ENCODE results near the gene LAMP5.

Gene LAMP5

GRCh38 chr20:9476174-9476573 is 38.2 kb upstream of the LAMP5 start:
- no CpG with 5 or more reads among the region's 4 CpGs for WGBS (ENCODE audit: extremely low coverage, insufficient coverage, insufficient read length)
- H3K9ac ChIP-seq (ENCODE audit: low read length), result no peak overlapping the region
- DNase-seq, result no peak
- no peak overlapping the region for H2BK5ac ChIP-seq (ENCODE audit: low read depth, low read length, poor library complexity)
- H3K79me1 ChIP-seq (ENCODE audit: low read length), result no peaks in the 10 kb centered on the region
- H4K12ac ChIP-seq (ENCODE audit: low read depth, low read length), result no peak overlapping the region
- H3K14ac ChIP-seq (ENCODE audit: low read length), result no peak overlapping the region
- H3K27me3 ChIP-seq (ENCODE audit: insufficient read depth, low read length), result no peaks in the 10 kb centered on the region
- H4K8ac ChIP-seq (ENCODE audit: low read depth, low read length), result no peak overlapping the region
- H3K27ac ChIP-seq (ENCODE audit: low read depth, low read length), result no peak overlapping the region
- H3K4me3 ChIP-seq (ENCODE audit: low read depth, low read length), result no peak overlapping the region
- no peak overlapping the region for H4K91ac ChIP-seq (ENCODE audit: low read depth, low read length)
- H3K9me3 ChIP-seq (ENCODE audit: insufficient read depth, low read depth, low read length), result no peaks in the 10 kb centered on the region
- H3K36me3 ChIP-seq (ENCODE audit: control insufficient read depth in 1 of 2, insufficient read depth in 2 of 2, low read length in 2 of 2), result no peaks in the 10 kb centered on the region
- H2AK5ac ChIP-seq (ENCODE audit: low read length), result no peak overlapping the region
- no peak overlapping the region for H2BK120ac ChIP-seq (ENCODE audit: insufficient read depth, low read length, poor library complexity)
- H3K4me2 ChIP-seq (ENCODE audit: low read length), result no peak overlapping the region
- no peak overlapping the region for H3K23ac ChIP-seq (ENCODE audit: low read length)
- H3K18ac ChIP-seq (ENCODE audit: low read length), result no peak overlapping the region
- H3K4ac ChIP-seq (ENCODE audit: low read depth, low read length), result no peak overlapping the region
- H2AFZ ChIP-seq (ENCODE audit: insufficient read depth, low read length, poor library complexity), result no peak overlapping the region
- no peaks in the 10 kb centered on the region for H3K4me1 ChIP-seq (ENCODE audit: control insufficient read depth in 1 of 2, insufficient read depth in 2 of 2, low read length in 2 of 2)
- no peak overlapping the region for H2BK12ac ChIP-seq (ENCODE audit: low read length)
- H3K79me2 ChIP-seq (ENCODE audit: control insufficient read depth, insufficient read depth, low read length, poor library complexity), result no peaks in the 10 kb centered on the region

- no peak overlapping the region for H3K27ac ChIP-seq (ENCODE audit: low read depth, low read length)
- no peaks in the 10 kb centered on the region for H3K79me2 ChIP-seq (ENCODE audit: control insufficient read depth, insufficient read depth, low read length, poor library complexity)
- H3K4ac ChIP-seq (ENCODE audit: low read depth, low read length), result no peak overlapping the region
- H4K8ac ChIP-seq (ENCODE audit: low read depth, low read length), result no peak overlapping the region
- DNase-seq, result no peak
- H3K23ac ChIP-seq (ENCODE audit: low read length), result no peak overlapping the region
- no peaks in the 10 kb centered on the region for H3K36me3 ChIP-seq (ENCODE audit: control insufficient read depth in 1 of 2, insufficient read depth in 2 of 2, low read length in 2 of 2)
- H3K27me3 ChIP-seq (ENCODE audit: insufficient read depth, low read length), result no peaks in the 10 kb centered on the region
- no CpG with 5 or more reads among the region's 7 CpGs for WGBS (ENCODE audit: extremely low coverage, insufficient coverage, insufficient read length)
- no peak overlapping the region for H3K14ac ChIP-seq (ENCODE audit: low read length)
- no peaks in the 10 kb centered on the region for H3K4me1 ChIP-seq (ENCODE audit: control insufficient read depth in 1 of 2, insufficient read depth in 2 of 2, low read length in 2 of 2)
- no peak overlapping the region for H2BK12ac ChIP-seq (ENCODE audit: low read length)
- H4K91ac ChIP-seq (ENCODE audit: low read depth, low read length), result no peak overlapping the region
- no peak overlapping the region for H3K4me3 ChIP-seq (ENCODE audit: low read depth, low read length)
- no peak overlapping the region for H4K12ac ChIP-seq (ENCODE audit: low read depth, low read length)
- no peak overlapping the region for H3K4me2 ChIP-seq (ENCODE audit: low read length)
- H2AFZ ChIP-seq (ENCODE audit: insufficient read depth, low read length, poor library complexity), result no peak overlapping the region
- no peaks in the 10 kb centered on the region for H3K79me1 ChIP-seq (ENCODE audit: low read length)
- H3K9ac ChIP-seq (ENCODE audit: low read length), result no peak overlapping the region
- H3K18ac ChIP-seq (ENCODE audit: low read length), result no peak overlapping the region
- no peak overlapping the region for H2BK120ac ChIP-seq (ENCODE audit: insufficient read depth, low read length, poor library complexity)
- H2BK5ac ChIP-seq (ENCODE audit: low read depth, low read length, poor library complexity), result no peak overlapping the region
- H3K9me3 ChIP-seq (ENCODE audit: insufficient read depth, low read depth, low read length), result no peaks in the 10 kb centered on the region
- H2AK5ac ChIP-seq (ENCODE audit: low read length), result no peak overlapping the region
Observed at GRCh38 chr20:9476637-9477036, 37.8 kb upstream of the LAMP5 start.

DNA sequence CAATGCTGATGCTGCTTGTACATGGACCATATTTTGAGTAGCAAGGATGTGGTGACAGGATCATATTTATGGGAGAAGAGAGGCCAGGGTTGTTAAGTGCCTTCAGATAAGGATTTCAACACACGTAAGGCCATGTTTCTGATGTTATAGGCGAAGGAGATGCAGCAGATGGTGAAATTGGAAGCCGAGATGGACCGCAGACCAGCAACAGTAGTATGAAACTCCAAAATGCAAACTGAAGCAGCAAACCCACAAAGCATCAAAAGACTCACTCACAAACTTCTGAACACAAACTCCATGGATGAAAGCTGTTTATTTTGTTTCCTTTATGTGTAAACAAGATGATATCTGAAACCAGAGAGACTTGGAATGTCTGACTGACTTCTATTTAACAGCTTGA is 35.6 kb upstream of the LAMP5 start:
- WGBS (ENCODE audit: extremely low coverage, insufficient coverage, insufficient read length), result no CpG with 5 or more reads among the region's 4 CpGs
- Histone ChIP-seq H3K4me1 (ENCODE audit: control insufficient read depth in 1 of 2, insufficient read depth in 2 of 2, low read length in 2 of 2) (no peaks in the 10 kb centered on the region), H4K12ac (ENCODE audit: low read depth, low read length) (no peak overlapping the region), H3K27ac (ENCODE audit: low read depth, low read length) (no peak overlapping the region), H3K4me2 (ENCODE audit: low read length) (no peak overlapping the region), H3K79me1 (ENCODE audit: low read length) (no peaks in the 10 kb centered on the region), H3K4ac (ENCODE audit: low read depth, low read length) (no peak overlapping the region), H3K9me3 (ENCODE audit: insufficient read depth, low read depth, low read length) (no peaks in the 10 kb centered on the region), H3K36me3 (ENCODE audit: control insufficient read depth in 1 of 2, insufficient read depth in 2 of 2, low read length in 2 of 2) (no peaks in the 10 kb centered on the region), H2BK12ac (ENCODE audit: low read length) (no peak overlapping the region), H2AK5ac (ENCODE audit: low read length) (no peak overlapping the region), H3K79me2 (ENCODE audit: control insufficient read depth, insufficient read depth, low read length, poor library complexity) (no peaks in the 10 kb centered on the region), H3K14ac (ENCODE audit: low read length) (no peak overlapping the region), H2BK120ac (ENCODE audit: insufficient read depth, low read length, poor library complexity) (no peak overlapping the region), H4K8ac (ENCODE audit: low read depth, low read length) (no peak overlapping the region), H2BK5ac (ENCODE audit: low read depth, low read length, poor library complexity) (no peak overlapping the region), H2AFZ (ENCODE audit: insufficient read depth, low read length, poor library complexity) (no peak overlapping the region), H3K9ac (ENCODE audit: low read length) (no peak overlapping the region), H4K91ac (ENCODE audit: low read depth, low read length) (no peak overlapping the region), H3K4me3 (ENCODE audit: low read depth, low read length) (no peak overlapping the region), H3K27me3 (ENCODE audit: insufficient read depth, low read length) (no peaks in the 10 kb centered on the region), H3K23ac (ENCODE audit: low read length) (no peak overlapping the region), H3K18ac (ENCODE audit: low read length) (no peak overlapping the region)
- no peak for DNase-seq

- Histone ChIP-seq H3K4me3 (ENCODE audit: low read depth, low read length) (no peak overlapping the region), H3K23ac (ENCODE audit: low read length) (no peak overlapping the region), H4K12ac (ENCODE audit: low read depth, low read length) (no peak overlapping the region), H3K27me3 (ENCODE audit: insufficient read depth, low read length) (no peaks in the 10 kb centered on the region), H2AFZ (ENCODE audit: insufficient read depth, low read length, poor library complexity) (no peak overlapping the region), H3K4me1 (ENCODE audit: control insufficient read depth in 1 of 2, insufficient read depth in 2 of 2, low read length in 2 of 2) (no peaks in the 10 kb centered on the region), H3K9ac (ENCODE audit: low read length) (no peak overlapping the region), H3K4ac (ENCODE audit: low read depth, low read length) (no peak overlapping the region), H2AK5ac (ENCODE audit: low read length) (no peak overlapping the region), H3K4me2 (ENCODE audit: low read length) (no peak overlapping the region), H3K18ac (ENCODE audit: low read length) (no peak overlapping the region), H4K8ac (ENCODE audit: low read depth, low read length) (no peak overlapping the region), H3K14ac (ENCODE audit: low read length) (no peak overlapping the region), H3K36me3 (ENCODE audit: control insufficient read depth in 1 of 2, insufficient read depth in 2 of 2, low read length in 2 of 2) (no peaks in the 10 kb centered on the region), H2BK120ac (ENCODE audit: insufficient read depth, low read length, poor library complexity) (no peak overlapping the region), H3K79me1 (ENCODE audit: low read length) (no peaks in the 10 kb centered on the region), H3K79me2 (ENCODE audit: control insufficient read depth, insufficient read depth, low read length, poor library complexity) (no peaks in the 10 kb centered on the region), H2BK5ac (ENCODE audit: low read depth, low read length, poor library complexity) (no peak overlapping the region), H3K9me3 (ENCODE audit: insufficient read depth, low read depth, low read length) (no peaks in the 10 kb centered on the region), H3K27ac (ENCODE audit: low read depth, low read length) (no peak overlapping the region), H2BK12ac (ENCODE audit: low read length) (no peak overlapping the region), H4K91ac (ENCODE audit: low read depth, low read length) (no peak overlapping the region)
- WGBS (ENCODE audit: extremely low coverage, insufficient coverage, insufficient read length), result no CpG with 5 or more reads among the region's 4 CpGs
- DNase-seq, result no peak
Observed at GRCh38 chr20:9480066-9480465, 34.3 kb upstream of the LAMP5 start.

All from trophoblast cell (in vitro differentiated cells and primary cell).